AG04449 (cell line): ENCODE data around the gene NTRK3.

Source experiments
- CTCF ChIA-PET: fragments of 350-600 bp; formaldehyde crosslinking; extraction: SDS; loops from one replicate; lab custom pipeline; 2021; ENCODE audit warnings: antibody characterized with exemption; lab: Yijun Ruan, JAX
- POLR2A ChIA-PET: fragments of 400-600, 350-600 bp; formaldehyde crosslinking; extraction: SDS; loops from one replicate; lab custom pipeline; 2020; ENCODE audit warnings: antibody characterized with exemption, inconsistent platforms; lab: Yijun Ruan, JAX
- DNase-seq: peaks from one replicate; pipeline ENCODE4 v3.0.0-alpha.2; 2010; ENCODE audit warnings: low read depth, low spot score
- H3K4me3 ChIP-seq: 2 replicates; pipeline ENCODE4 v1.5.1; 2011; ENCODE audit warnings: low read depth, mild to moderate bottlenecking, control low read depth, low read length
- TF ChIP-seq, protein P1 (sequence below): IDR thresholded peaks from one replicate; pipeline ENCODE4 v1.5.1; 2011; ENCODE audit warnings: mild to moderate bottlenecking, moderate library complexity, low read length, control low read depth, inconsistent platforms; ENCODE audit not compliant: insufficient read depth; ENCODE audit errors: missing control alignments

Gene NTRK3

DNA sequence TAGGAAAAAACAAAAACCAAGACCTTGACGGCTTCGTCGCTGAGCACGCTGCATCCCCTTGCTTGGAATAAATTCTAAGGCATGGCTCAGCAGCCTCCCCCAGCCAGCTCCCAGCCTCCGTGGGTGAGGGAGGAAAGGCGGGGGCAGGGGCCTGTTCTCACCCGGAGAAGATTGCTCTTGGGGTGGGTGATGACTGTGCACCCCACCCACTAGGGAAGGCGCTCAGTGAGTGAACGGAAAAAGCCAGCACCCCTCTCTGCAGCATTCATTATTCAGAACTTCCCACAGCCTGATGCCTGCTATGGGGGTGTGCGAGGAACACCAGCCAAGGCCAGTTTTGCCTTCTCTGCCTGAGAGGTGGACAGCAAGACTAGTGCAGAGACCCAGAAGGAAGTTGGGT lies 19.3 kb upstream of the NTRK3 start:
- no peak overlapping the region for H3K4me3 ChIP-seq
- ChIA-PET CTCF (interaction anchor here (0.6 to 8.4 kb wide), 19 partner anchors 7 to 1361 kb away, joined by 3 to 112 read pairs (median 8); no protein-coding TSS in a partner anchor), POLR2A (no interaction called here)
- TF ChIP-seq, protein P1, sequence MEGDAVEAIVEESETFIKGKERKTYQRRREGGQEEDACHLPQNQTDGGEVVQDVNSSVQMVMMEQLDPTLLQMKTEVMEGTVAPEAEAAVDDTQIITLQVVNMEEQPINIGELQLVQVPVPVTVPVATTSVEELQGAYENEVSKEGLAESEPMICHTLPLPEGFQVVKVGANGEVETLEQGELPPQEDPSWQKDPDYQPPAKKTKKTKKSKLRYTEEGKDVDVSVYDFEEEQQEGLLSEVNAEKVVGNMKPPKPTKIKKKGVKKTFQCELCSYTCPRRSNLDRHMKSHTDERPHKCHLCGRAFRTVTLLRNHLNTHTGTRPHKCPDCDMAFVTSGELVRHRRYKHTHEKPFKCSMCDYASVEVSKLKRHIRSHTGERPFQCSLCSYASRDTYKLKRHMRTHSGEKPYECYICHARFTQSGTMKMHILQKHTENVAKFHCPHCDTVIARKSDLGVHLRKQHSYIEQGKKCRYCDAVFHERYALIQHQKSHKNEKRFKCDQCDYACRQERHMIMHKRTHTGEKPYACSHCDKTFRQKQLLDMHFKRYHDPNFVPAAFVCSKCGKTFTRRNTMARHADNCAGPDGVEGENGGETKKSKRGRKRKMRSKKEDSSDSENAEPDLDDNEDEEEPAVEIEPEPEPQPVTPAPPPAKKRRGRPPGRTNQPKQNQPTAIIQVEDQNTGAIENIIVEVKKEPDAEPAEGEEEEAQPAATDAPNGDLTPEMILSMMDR, result no peak
- DNase-seq, result no peak

GRCh38 chr15:88274553-88275460 lies 18.3 kb upstream of the NTRK3 start:
- TF ChIP-seq, protein P1, result peak; percentile 91
- H3K4me3 ChIP-seq, result no peak overlapping the region
- POLR2A ChIA-PET, result no interaction called here
- CTCF ChIA-PET, result interaction anchor here (0.6 to 8.4 kb wide), 32 partner anchors 7 to 1584 kb away, joined by 3 to 112 read pairs (median 5); no protein-coding TSS in a partner anchor
- DNase-seq, result no peak

GRCh38 chr15:88272421-88272820 lies 15.9 kb upstream of the NTRK3 start:
- POLR2A ChIA-PET, result no interaction called here
- CTCF ChIA-PET, result interaction anchor here (0.8 to 8.4 kb wide), 11 partner anchors 9 to 1240 kb away, joined by 3 to 112 read pairs (median 7); no protein-coding TSS in a partner anchor
- no peak overlapping the region for H3K4me3 ChIP-seq
- DNase-seq, result no peak
- TF ChIP-seq, protein P1, result no peak

DNA sequence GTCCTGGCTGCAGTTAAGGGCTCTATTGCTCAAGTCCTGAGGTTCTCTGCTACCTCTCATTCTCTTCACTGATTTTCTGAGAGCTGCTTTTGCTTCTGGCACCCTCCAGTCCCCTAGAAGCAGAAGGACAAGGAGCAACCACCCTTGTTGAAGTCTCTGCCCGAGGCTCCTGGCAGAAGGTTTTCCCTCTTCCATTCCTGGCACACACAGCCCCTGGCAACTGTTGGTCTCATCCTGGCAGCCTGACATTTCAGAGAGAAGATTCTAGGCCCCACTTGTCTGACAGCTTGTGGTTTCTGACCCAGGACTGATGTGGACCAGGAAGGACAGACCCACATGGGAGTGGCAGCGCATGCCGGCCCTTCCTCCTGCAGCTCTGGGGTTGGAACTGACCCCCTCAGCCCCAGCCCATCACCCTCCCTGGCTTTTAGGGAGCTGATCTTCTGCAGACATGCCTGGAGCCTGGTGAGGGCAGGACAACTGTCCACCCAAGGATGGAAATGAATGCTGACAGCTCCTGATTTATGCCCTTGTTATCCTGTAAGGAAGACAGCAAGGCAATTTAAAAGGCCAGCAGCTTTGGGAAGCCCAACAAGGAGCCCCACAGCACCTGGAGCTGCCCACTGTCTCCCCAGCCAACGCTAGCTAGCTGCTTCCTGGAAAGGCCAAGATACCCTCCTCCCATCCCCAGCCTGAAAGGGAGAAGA lies 13.0 kb upstream of the NTRK3 start:
- TF ChIP-seq, protein P1, result no peak
- ChIA-PET POLR2A (no interaction called here), CTCF (interaction anchor here (1.2 to 2.5 kb wide), 5 partner anchors 8 to 185 kb away, joined by 3 to 9 read pairs (median 8); no protein-coding TSS in a partner anchor)
- DNase-seq, result no peak
- no peak overlapping the region for H3K4me3 ChIP-seq

- no peak overlapping the region for H3K4me3 ChIP-seq
- TF ChIP-seq, protein P1, result no peak
- DNase-seq, result no peak
- POLR2A ChIA-PET, result no interaction called here
- CTCF ChIA-PET, result interaction anchor here (1.1 to 2.5 kb wide), 5 partner anchors 8 to 23 kb away, joined by 3 to 14 read pairs (median 8); no protein-coding TSS in a partner anchor
Observed at GRCh38 chr15:88267720-88268119, 11.2 kb upstream of the NTRK3 start.
